NCI-H2227 treated with DMSO at 0.1 percent for 48 hours (cell line): ENCODE results near the gene SIGMAR1.

ENCODE experiments used
- DNase-seq: peaks from one replicate; lab custom pipeline; 2025; lab: John Stamatoyannopoulos, UW

The SIGMAR1 gene

GRCh38 chr9:34603610-34604231 lies 33.9 kb downstream of the SIGMAR1 start:
- DNase-seq, result peak; percentile 74

GRCh38 chr9:34601937-34602573 lies 35.5 kb downstream of the SIGMAR1 start:
- no peak for DNase-seq

- DNase-seq, result no peak
Measured at GRCh38 chr9:34600908-34601307, 36.7 kb downstream of the SIGMAR1 start.

DNA sequence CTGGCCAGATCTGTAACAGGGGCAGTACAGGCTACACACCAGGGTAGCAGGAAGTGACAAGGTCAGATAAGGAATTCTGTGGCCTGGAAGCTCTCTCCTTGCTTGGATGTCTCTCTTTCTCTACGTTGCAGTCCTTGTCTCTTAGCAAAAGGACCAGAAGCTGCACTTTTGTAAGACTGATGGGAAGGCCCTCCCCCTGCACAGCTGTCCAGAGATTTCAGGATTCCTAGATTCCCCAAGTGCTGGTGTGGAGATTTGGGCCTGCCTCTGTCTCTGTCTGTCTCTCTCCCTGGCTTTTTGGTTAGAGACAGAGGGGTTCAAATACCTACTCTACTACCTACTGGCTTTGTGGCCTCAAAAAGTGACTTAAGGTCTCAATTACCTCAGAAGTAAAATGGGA lies 38.0 kb downstream of the SIGMAR1 start:
- DNase-seq, result no peak

- no peak for DNase-seq
Measured at GRCh38 chr9:34594177-34594576, 43.4 kb downstream of the SIGMAR1 start.

GRCh38 chr9:34592895-34593601 lies 44.5 kb downstream of the SIGMAR1 start:
- DNase-seq, result no peak

GRCh38 chr9:34591917-34592866 lies 45.4 kb downstream of the SIGMAR1 start:
- no peak for DNase-seq

GRCh38 chr9:34591248-34591916 lies 46.2 kb downstream of the SIGMAR1 start:
- DNase-seq, result peak; percentile 39

GRCh38 chr9:34590381-34591247 lies 47.0 kb downstream of the SIGMAR1 start:
- no peak for DNase-seq

DNA sequence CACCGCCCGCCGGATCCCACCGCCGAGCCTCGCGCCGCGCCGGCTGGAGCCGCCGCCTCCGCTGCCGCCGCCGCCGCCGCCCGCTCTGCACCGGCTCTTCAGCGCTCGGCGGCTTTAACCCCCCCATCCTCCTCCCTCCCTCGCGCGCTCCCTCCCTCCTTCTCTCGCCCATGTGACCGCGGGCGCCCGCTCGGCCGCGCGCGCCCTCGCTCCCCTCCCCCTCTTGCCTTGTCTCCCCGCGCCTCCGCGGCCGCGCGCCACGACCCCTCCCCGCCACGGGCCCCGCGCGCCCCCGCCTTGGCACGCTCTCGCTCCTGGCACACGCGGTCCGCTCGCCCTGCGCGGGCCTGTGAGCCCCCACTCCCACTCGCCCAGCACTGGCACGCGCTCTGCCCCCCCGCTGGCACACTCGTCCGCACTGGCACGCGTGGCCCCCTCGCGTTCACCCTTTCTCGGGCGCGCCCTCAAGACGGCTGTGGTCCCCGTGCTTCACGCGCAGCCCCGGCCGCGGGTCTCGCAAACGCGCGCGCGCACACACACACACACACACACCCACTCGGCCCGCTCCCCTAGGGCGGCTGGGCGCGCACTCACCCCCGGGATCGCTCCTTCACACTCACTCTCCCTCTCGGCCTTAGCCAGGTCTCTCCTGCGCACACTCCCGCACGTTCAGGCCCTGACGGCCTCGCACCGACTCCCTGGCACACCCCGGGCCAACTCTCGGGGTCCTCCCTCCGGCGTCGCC lies 47.8 kb downstream of the SIGMAR1 start, which contains the start of gene CNTFR:
Gene CNTFR (minus strand): TSS at position 89 of the 745 bp plus-strand sequence. CDS start 20,743 bp downstream, outside the sequence.
- DNase-seq, result peak; percentile 52

GRCh38 chr9:34588671-34589635 lies 48.6 kb downstream of the SIGMAR1 start:
- peak; percentile 43 for DNase-seq

DNA sequence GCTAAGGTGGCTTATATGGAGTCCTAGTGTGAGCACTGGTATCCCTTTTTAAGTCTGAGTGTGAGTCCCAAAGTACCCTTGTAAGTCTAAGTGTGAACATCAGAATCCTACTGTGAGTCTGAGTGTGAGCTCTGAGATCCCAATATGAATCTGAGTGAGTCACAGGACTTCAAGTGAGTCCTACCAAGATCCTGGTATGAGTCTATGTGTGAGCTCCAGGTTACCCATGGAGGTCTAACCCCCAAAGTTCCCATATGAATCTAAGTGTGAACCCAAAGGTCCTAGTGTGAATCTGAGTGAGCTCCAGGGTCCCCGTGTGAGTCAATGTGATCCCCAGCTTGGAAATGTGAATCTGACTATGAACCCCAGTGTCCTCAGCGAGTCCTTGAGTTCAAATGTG lies 50.3 kb downstream of the SIGMAR1 start:
- DNase-seq, result no peak

GRCh38 chr9:34585946-34586669 lies 51.5 kb downstream of the SIGMAR1 start:
- DNase-seq, result no peak

- no peak for DNase-seq
Measured at GRCh38 chr9:34584970-34585369, 52.6 kb downstream of the SIGMAR1 start.
